Kidney tubule cell (primary cell): ENCODE measurements around the gene TOR4A.

Source experiments
- DNase-seq: peaks from one replicate; pipeline ENCODE4 v3.0.0-alpha.2; 2018; ENCODE audit warnings: low spot score

The TOR4A gene

DNA sequence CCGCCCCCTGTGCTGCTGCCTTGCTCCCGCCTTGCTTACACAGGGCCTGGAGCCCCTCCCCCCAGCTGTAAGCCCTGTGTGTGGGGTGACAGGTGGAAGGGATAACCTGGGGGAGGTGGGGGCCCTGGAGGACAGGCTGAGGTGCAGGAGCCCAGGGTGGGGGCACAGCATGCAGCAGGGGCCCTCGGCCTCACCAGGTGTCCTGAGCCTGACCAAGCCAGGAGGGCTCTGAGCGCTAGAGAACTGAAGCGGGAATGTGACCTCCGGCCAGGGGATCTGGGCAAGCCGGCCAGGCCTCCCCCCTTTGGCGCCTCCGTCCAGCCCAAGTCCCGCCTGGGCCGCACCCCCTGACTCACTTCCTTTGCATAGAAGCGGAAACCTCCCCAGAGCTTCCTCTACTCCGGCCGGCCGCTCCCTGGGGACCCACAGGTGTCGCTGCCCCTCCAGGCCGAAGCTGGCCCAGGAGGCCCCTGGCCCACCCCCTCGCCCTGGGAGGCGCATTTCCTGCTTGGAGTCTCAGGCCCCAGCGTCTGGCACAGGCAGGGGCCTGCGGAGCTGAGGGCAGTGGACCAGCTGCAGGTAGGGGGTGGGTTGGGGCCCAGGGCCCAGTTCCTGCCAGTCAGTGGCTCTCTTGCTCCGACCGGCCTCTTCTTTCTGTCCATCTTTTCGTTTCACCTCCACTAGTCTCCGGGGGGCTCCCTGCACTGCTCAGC, at the start of gene TOR4A:
TOR4A (plus strand) TSS at position 398 of the 713 bp plus-strand sequence. CDS start 964 bp downstream, outside the sequence.
- peak; percentile 96 for DNase-seq

- DNase-seq = no peak
These were observed 49.5 kb upstream of the TOR4A start for GRCh38 chr9:137227853-137228505.

DNA sequence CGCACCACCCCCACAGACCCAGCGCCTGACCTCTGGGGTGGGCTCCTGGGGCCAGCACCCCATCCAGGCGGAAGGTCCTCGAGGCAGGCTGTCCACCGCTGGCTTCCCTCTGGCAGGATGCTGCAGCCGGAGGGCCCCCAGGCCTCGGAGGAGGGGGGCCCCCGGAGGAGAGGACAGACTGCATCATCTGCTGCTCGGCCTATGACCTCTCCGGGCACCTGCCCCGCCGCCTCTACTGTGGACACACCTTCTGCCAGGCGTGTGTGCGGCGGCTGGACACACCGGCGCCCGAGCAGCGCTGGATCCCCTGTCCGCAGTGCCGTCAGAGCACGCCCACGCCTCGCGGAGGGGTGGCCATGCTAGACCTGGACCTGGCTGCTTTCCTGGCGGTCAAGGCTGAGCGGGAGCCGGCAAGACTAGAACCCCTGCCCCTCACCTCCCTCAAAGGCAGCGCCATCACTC, 49.0 kb upstream of the TOR4A start:
- peak; percentile 38 for DNase-seq

DNA sequence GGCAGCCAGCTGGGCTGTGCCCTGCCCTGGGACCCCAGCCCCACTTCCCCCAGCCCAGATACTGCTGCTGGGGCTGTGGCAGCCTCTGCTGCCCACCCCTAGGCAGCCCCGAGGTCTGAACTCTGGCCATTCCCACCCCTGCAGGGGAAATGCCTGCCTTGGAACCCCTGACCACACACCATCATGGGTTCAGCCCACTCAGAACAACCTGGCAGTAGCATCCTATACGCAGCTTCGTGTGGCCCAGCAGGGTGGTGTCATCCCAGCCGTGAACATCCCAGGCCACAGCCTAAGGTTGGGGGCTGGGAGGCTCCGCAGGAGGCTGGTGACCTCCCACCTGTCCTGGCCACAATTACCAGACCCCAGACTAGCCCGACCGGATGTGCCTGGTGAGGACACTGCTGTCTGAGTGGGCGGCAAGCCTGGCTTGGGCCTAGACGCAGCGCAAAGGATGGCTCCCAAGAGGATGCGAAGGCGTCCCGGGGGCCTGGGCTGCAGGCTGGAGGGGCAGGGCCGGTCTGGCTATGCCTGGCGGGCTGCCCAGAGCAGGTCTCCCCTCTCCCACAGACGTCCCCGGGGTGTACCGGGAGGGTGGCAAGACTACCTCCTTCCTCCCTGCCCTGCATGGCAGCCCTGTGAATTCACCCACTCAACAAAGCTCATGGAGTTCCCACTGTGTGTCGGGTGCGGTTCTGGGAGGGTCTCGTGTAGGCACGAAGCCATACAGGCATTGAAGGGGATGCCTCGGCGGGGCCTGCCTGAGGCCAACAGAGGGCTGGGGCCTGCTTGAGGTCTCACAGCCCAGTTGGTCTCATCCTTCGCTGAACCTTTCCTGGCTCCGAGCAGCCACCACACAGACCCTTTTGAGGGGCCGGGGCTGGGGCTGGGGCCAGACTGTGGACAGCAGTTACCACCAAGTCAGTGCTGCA, 48.3 kb upstream of the TOR4A start:
- no peak for DNase-seq

DNA sequence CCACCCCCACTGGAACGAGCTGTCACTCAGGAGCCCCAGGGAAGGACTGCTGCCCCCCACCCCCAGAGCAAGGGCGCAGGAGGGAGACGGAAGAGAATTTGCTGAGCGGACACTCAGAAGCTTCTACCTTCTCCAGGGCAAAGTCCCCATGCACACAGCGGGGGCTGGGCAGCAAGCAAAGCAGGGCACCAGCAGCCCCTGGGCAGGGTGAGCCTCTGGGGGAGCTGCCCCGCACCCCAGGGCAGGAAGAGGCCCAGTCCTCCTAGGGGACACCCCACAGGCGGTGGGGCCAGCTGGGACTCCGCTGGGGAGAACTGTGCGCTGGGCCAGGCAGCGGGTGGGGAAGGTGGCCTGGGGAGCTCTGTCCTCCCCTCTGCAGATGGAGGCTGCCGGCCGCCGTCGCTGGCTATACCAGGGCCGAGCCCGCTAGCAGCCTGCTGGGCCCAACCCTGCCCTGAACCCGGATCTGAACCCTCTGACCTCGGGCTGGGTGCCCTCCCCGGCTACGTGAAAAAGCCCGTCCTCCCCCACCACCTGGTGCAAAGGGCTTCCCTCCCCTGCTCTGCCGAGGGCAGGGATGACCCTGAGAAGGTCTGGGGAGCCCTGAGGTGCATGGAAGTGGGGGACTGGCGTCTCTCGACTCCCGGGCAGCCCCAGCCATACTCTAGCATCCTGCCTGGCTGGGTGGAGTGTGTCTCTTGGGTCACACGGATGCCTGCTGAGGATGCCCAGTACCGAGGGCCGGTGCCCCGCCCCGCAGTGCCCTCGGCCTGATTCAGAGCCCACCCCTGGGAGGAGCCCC, 47.4 kb upstream of the TOR4A start:
- DNase-seq = no peak

- DNase-seq = no peak
These were observed 46.7 kb upstream of the TOR4A start, which contains the start of gene SLC34A3 for GRCh38 chr9:137230705-137231371. Gene SLC34A3 (plus strand): TSS chr9:137230901. CDS start chr9:137231703, 802 bp downstream.

DNA sequence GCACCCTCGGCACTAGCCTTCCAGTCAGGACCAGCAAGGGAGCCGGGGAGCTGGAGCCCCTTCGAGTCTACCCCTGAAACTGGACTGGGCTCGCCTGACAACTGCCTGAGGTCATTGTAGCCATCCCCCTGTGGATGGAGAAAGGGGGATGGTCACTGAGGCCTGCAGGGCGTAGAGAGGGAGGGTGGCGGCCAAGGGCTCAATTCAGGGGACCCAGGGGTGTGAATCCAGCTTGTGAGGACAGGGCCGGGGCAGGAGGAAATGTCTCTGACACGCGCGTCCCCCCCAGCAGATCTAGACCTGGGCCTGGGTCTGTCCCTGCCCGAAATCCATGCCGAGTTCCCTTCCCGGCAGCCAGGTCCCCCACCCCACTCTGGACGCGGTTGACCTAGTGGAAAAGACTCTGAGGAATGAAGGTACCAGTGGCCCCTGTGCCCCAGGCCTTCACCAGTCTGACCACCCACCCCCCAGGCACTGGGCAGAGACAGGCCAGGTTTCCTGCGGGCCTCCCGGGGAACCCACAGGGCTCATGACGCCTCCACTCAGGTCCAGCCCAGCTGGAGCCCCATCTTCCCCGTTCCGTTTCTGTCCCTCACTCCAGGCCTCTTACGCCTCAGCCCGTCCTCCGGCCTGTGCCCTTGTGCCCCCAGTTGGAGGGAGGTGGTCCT, 46.0 kb upstream of the TOR4A start:
- no peak for DNase-seq

DNA sequence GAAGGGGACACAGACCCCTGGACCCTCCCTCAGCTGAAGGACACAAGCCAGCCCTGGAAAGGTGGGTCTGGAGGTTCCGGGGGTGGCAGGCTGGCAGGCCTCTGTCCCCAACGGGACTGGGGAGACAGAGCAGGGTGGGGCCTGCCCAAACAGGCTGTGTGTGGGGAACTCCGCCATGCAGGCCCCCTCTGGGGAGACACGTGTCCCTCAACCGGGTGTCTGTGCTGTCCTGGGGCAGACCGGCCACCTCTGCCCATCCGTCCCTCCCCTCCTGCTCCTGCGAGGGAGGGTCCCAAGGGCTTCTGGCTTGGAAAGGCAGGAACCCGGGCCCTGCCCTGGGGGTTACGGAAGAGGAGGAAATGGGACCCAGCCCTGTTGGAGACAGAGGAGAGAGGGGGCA, 45.4 kb upstream of the TOR4A start:
- no peak for DNase-seq

- no peak for DNase-seq
These were observed 45.0 kb upstream of the TOR4A start for GRCh38 chr9:137232510-137232909.

- DNase-seq = no peak
These were observed 44.2 kb upstream of the TOR4A start for GRCh38 chr9:137233143-137233980.

- DNase-seq = no peak
These were observed 43.4 kb upstream of the TOR4A start for GRCh38 chr9:137234055-137234697.

DNA sequence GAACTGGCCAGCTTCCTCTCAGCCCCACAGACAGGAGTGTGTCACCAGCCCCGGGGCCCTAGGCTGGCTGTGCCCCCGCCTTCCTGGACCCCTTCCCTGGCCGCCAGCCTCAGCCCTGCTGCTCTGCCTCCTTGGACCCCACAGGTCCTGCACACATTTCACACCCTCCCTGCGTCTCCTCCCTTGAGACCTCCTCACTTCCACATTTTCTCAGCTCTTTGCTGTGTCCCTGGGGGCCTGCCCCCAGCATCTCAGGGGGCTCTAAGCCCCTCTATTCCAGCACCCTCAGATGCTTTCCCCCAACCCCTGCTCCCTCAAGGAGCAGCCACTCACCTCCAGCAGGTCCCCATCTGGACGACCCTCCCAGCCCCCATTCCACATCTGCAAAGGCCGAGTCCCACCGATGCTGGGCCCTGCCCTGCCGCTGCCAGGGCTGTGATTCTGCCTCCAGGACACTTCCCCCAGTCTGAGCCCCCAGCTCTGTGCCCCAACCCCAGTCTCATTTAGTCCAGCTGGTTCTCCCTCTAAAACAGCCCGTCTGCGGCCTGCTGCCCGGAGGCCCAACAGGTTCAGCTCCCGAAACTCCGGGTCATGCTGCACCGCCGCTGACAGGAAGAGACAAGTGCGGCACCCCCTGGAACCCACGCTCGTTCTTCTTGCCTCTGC, 42.6 kb upstream of the TOR4A start:
- no peak for DNase-seq

- no peak for DNase-seq
These were observed 41.9 kb upstream of the TOR4A start for GRCh38 chr9:137235424-137236237.

GRCh38 chr9:137236238-137236935, 41.1 kb upstream of the TOR4A start:
- DNase-seq = peak; percentile 82

DNA sequence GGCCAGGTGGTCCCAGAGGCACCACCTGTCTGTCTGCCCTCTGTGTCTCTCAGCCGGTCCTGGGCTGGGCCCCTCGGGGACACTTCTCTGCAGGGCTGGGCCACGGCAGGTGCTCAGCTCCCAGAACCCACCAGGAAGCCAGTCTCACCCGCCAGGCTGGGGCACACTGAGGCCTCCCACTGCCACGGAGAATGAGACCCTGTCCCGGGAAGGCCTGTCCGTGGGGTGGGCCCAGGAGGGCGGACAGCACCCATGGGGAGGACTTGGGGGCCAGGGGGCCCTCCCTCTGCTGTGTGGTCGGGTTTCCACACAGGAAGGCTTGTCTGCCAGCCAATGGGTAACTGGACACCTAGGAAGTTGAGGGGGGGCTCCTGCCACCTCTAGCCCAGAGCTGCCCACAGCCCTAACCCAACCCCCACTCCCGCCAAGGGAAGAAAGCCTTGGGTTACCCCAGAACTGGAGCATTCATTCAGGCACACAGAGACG, 40.5 kb upstream of the TOR4A start:
- DNase-seq = no peak
